Measurements from ENCODE around the gene CPED1.

DNA sequence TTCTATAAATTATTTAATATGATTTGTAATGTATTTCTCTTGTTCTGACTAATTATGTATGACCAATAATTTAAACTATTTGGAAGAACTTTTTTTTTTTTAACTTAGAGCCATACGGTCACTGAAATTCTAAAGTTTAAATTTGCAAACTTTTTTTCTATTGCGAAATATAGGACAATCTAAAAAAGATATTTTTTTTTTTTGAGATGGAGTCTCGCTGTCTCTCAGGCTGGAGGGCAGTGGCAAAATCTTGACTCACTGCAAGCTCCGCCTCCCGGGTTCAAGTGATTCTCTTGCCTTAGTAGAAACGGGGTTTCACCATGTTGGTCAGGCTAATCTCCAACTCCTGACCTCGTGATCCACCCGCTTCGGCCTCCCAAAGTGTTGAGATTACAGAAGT lies 130.5 kb downstream of the CPED1 start:
- TF ChIP-seq, protein P1, sequence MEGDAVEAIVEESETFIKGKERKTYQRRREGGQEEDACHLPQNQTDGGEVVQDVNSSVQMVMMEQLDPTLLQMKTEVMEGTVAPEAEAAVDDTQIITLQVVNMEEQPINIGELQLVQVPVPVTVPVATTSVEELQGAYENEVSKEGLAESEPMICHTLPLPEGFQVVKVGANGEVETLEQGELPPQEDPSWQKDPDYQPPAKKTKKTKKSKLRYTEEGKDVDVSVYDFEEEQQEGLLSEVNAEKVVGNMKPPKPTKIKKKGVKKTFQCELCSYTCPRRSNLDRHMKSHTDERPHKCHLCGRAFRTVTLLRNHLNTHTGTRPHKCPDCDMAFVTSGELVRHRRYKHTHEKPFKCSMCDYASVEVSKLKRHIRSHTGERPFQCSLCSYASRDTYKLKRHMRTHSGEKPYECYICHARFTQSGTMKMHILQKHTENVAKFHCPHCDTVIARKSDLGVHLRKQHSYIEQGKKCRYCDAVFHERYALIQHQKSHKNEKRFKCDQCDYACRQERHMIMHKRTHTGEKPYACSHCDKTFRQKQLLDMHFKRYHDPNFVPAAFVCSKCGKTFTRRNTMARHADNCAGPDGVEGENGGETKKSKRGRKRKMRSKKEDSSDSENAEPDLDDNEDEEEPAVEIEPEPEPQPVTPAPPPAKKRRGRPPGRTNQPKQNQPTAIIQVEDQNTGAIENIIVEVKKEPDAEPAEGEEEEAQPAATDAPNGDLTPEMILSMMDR (IDR thresholded peaks at IDR 0.05), result no peak
- TF ChIP-seq ZFX (IDR thresholded peaks at IDR 0.05; ENCODE audit: borderline replicate concordance), result no peak

All from 22Rv1 (cell line).